NCI-H69 (cell line): ENCODE results near the gene HDLBP.

Experiments used
- DNase-seq: peaks from one replicate; lab custom pipeline; 2025; lab: John Stamatoyannopoulos, UW

HDLBP gene

GRCh38 chr2:241228081-241228859, 87.2 kb downstream of the HDLBP start:
- DNase-seq: no peak

- no peak for DNase-seq
These were observed 87.9 kb downstream of the HDLBP start for GRCh38 chr2:241227594-241227993.

GRCh38 chr2:241226723-241227572, 88.5 kb downstream of the HDLBP start:
- DNase-seq: no peak

GRCh38 chr2:241225983-241226382, 89.5 kb downstream of the HDLBP start:
- no peak for DNase-seq

GRCh38 chr2:241225545-241225944, 89.9 kb downstream of the HDLBP start:
- DNase-seq: no peak

- no peak for DNase-seq
These were observed 90.5 kb downstream of the HDLBP start for GRCh38 chr2:241224851-241225438.

- DNase-seq: no peak
These were observed 91.2 kb downstream of the HDLBP start for GRCh38 chr2:241224018-241224850.

GRCh38 chr2:241223211-241224017, 92.1 kb downstream of the HDLBP start:
- peak; percentile 2 for DNase-seq

- DNase-seq: no peak
These were observed 95.6 kb downstream of the HDLBP start for GRCh38 chr2:241219856-241220356.

- no peak for DNase-seq
These were observed 96.5 kb downstream of the HDLBP start for GRCh38 chr2:241219030-241219382.

GRCh38 chr2:241218131-241219029, 97.1 kb downstream of the HDLBP start:
- peak; percentile 60 for DNase-seq

GRCh38 chr2:241217320-241218031, 98.0 kb downstream of the HDLBP start:
- peak; percentile 68 for DNase-seq

GRCh38 chr2:241216211-241216761, 99.2 kb downstream of the HDLBP start:
- DNase-seq: no peak

GRCh38 chr2:241215421-241215820, 100.1 kb downstream of the HDLBP start:
- no peak for DNase-seq

GRCh38 chr2:241214766-241215165, 100.7 kb downstream of the HDLBP start:
- DNase-seq: no peak

- DNase-seq: no peak
These were observed 101.3 kb downstream of the HDLBP start for GRCh38 chr2:241214209-241214608.

- DNase-seq: no peak
These were observed 101.9 kb downstream of the HDLBP start for GRCh38 chr2:241213567-241213966.

- DNase-seq: no peak
These were observed 102.4 kb downstream of the HDLBP start for GRCh38 chr2:241213041-241213440.

- peak; percentile 72 for DNase-seq
These were observed 104.2 kb downstream of the HDLBP start for GRCh38 chr2:241211276-241211675.
